Neutrophil (primary cell): ENCODE data around the gene METTL1.

ENCODE experiments used
- H3K27ac ChIP-seq: fragments of 200-600 bp; sonication (generic); 2 replicates; pipeline ENCODE4 v1.5.1; 2016; ENCODE audit warnings: mild to moderate bottlenecking, moderate library complexity
- H3K27me3 ChIP-seq: fragments of 200-600 bp; sonication (generic); 2 replicates; pipeline ENCODE4 v1.6.0; 2016; ENCODE audit warnings: mild to moderate bottlenecking
- H3K36me3 ChIP-seq: fragments of 200-600 bp; sonication (generic); 2 replicates; pipeline ENCODE4 v1.5.1; 2017
- H3K4me1 ChIP-seq, 2 experiments: fragments of 200-600 bp in 1 of 2; sonication (generic) in 1 of 2; 1 replicate in 1 of 2; 2 replicates in 1 of 2; pipeline versions ENCODE4 v1.5.1 to v1.6.1; 2013 to 2016; ENCODE audit warnings: low read depth in 1 of 2, low read length in 1 of 2, mild to moderate bottlenecking in 1 of 2, moderate library complexity in 1 of 2; ENCODE audit not compliant: control insufficient read depth in 1 of 2, insufficient read depth in 1 of 2
- H3K4me3 ChIP-seq, 2 experiments: fragments of 200-600 bp in 1 of 2; sonication (generic) in 1 of 2; 1 replicate in 1 of 2; 2 replicates in 1 of 2; pipeline ENCODE4 v1.5.1; 2013 to 2016; ENCODE audit warnings: low read depth in 1 of 2, low read length in 1 of 2, mild to moderate bottlenecking in 1 of 2, moderate library complexity in 1 of 2
- H3K9me3 ChIP-seq: fragments of 200-600 bp; sonication (generic); 2 replicates; pipeline ENCODE4 v1.5.1; 2016
- CTCF ChIP-seq: fragments of 200-600 bp; sonication (generic); IDR thresholded peaks from 2 replicates; pipeline ENCODE4 v1.5.1; 2016; ENCODE audit warnings: antibody characterized with exemption

The METTL1 gene

DNA sequence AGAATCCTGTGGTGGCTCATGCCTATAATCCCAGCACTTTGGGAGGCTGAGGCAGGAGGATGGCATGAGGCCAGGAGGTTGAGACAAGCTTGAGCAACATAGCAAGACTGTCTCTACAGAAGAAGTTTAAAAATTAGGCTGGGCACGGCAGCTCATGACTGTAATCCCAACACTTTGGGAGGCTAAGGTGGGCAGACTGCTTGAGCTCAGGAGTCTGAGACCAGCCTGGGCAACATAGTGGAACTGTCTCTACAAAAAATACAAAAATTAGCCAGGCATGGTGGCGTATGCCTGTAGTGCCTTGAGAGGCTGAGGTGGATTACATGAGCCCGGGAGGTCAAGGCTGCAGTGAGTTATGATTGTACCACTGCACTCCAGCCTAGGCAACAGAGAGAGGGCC, 4.0 kb downstream of the METTL1 start:
- Histone ChIP-seq H3K27ac (no peak overlapping the region), H3K4me1 (peaks cover 39 to 44% of the 10 kb centered on the region in 2 experiments), H3K4me3 (no peak overlapping the region), H3K36me3 (no peaks in the 10 kb centered on the region), H3K9me3 (no peaks in the 10 kb centered on the region), H3K27me3 (peaks cover 62% of the 10 kb centered on the region)
- TF ChIP-seq CTCF = no peak

GRCh38 chr12:57767305-57767698, 4.6 kb downstream of the METTL1 start:
- H3K27me3 ChIP-seq = peaks cover 65% of the 10 kb centered on the region
- no peak overlapping the region for H3K4me3 ChIP-seq
- H3K4me1 ChIP-seq = peaks cover 35 to 39% of the 10 kb centered on the region in 2 experiments
- no peak for TF ChIP-seq CTCF
- no peak overlapping the region for H3K27ac ChIP-seq
- H3K9me3 ChIP-seq = no peaks in the 10 kb centered on the region
- H3K36me3 ChIP-seq = no peaks in the 10 kb centered on the region

- Histone ChIP-seq H3K27ac (no peak within 1 kb of the TSS), H3K4me1 (peaks cover 32% of the 10 kb centered on the region in 2 experiments), H3K9me3 (no peaks in the 10 kb centered on the region), H3K27me3 (peaks cover 71% of the 10 kb centered on the region), H3K4me3 (peak within 1 kb of the TSS in 1 of 2 experiments; percentile 47), H3K36me3 (no peaks in the 10 kb centered on the region)
- TF ChIP-seq CTCF = no peak
Measured at GRCh38 chr12:57766464-57767304, 5.2 kb downstream of the METTL1 start, which contains the start of gene CYP27B1. Gene CYP27B1 (minus strand): TSS chr12:57767078. CDS start chr12:57767041, 37 bp downstream.

DNA sequence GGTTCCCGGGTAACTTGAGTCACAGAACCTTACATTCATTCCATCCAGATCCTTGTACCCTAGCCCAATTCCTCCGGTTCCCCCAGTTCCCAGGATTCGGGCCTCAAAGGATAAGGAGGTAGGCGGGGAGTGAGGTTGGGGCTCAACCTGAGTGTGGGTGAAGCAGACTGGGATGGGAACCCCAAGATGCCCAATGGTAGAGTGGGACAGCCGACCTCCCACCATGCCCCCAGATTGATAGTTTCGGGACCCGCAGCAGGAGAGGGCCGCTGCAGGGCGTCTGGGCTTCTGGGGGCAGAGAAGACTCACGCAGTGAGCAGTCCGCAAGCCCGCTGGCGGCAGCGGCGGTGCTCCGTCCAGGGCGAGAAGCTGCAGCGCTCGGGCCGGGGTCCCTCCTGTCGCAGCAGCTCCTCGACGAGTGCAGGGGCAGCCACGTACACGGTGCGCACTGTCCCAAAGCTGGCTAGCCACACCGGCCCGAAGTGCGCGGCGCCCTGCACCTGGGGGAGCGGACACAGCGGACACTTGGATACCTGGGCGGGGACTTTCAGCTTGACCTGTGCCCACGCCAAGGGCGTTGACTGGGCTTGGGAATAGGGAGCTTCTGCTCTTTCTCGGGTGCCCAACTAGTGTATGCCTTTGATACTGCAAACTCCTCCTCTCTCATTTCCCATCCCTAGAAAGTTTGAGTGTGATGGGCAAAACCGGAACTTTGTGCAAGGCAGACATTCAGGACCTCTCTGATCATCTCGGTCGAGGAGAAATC, 6.0 kb downstream of the METTL1 start:
- no peaks in the 10 kb centered on the region for H3K9me3 ChIP-seq
- no peak overlapping the region for H3K27ac ChIP-seq
- H3K36me3 ChIP-seq = no peaks in the 10 kb centered on the region
- no peak for TF ChIP-seq CTCF
- peaks cover 27 to 28% of the 10 kb centered on the region in 2 experiments for H3K4me1 ChIP-seq
- peak overlapping the region; percentile 26 to 47 for H3K4me3 ChIP-seq
- peaks cover 73% of the 10 kb centered on the region for H3K27me3 ChIP-seq

DNA sequence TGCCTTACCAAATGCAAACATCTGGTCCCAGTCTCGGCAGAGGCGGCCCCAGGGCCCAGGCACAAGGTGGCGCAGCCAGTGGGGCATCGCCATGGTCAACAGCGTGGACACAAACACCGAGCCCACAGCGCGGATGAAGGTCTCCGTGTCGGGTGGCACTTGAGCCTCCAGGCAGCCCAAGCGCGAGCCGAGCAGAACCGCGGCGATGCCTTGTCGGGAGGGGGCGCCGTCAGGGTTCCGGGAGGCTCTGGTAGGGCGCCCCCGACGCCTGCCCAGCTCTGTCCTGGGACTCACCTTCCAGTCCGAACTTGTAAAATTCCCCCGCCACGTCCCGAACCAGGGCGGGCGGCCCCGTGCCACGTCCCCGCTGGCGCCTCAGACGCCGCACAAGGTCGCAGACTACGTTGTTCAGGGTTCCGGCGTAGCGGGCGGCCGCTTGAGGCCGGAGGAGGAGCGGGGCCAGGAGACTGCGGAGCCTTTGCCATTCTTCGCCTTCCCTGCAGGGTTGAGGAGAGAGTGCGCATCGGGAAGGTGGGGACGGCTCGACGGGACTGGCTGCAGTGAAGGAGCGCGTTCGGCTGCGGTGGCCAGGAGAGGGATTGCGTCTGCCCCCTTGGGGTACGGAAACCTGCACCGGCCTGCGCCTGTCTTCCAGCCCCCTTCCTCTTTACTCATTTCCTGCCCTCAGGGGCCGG, 6.8 kb downstream of the METTL1 start:
- Histone ChIP-seq H3K4me1 (peaks cover 27 to 28% of the 10 kb centered on the region in 2 experiments), H3K9me3 (no peaks in the 10 kb centered on the region), H3K4me3 (peak overlapping the region; percentile 26 to 47), H3K27ac (no peak overlapping the region), H3K36me3 (no peaks in the 10 kb centered on the region), H3K27me3 (peaks cover 73% of the 10 kb centered on the region)
- TF ChIP-seq CTCF = no peak
